HG03571 (cell line): ENCODE results near the gene UNCX.

ENCODE experiments used
- ATAC-seq: cut with Tn5 transposase; IDR thresholded peaks from one replicate; pipeline ENCODE4 v1.9.1; 2021; ENCODE audit not compliant: unreplicated experiment

Gene UNCX

GRCh38 chr7:1242606-1243289 is 10.1 kb downstream of the UNCX start:
- no peak for ATAC-seq

- ATAC-seq, result no peak
These were observed 10.8 kb downstream of the UNCX start for GRCh38 chr7:1243290-1243963.

GRCh38 chr7:1243964-1244416 is 11.3 kb downstream of the UNCX start:
- ATAC-seq, result no peak

- no peak for ATAC-seq
These were observed 12.2 kb downstream of the UNCX start for GRCh38 chr7:1244700-1245523.

GRCh38 chr7:1245524-1246050 is 12.9 kb downstream of the UNCX start:
- ATAC-seq, result no peak

GRCh38 chr7:1246160-1246870 is 13.6 kb downstream of the UNCX start:
- no peak for ATAC-seq

GRCh38 chr7:1246871-1247526 is 14.3 kb downstream of the UNCX start:
- ATAC-seq, result no peak

- no peak for ATAC-seq
These were observed 14.9 kb downstream of the UNCX start for GRCh38 chr7:1247527-1248041.

GRCh38 chr7:1248143-1248915 is 15.7 kb downstream of the UNCX start:
- ATAC-seq, result no peak

- ATAC-seq, result no peak
These were observed 16.4 kb downstream of the UNCX start for GRCh38 chr7:1248916-1249581.

- ATAC-seq, result no peak
These were observed 17.1 kb downstream of the UNCX start for GRCh38 chr7:1249731-1250130.

- ATAC-seq, result no peak
These were observed 18.2 kb downstream of the UNCX start for GRCh38 chr7:1250901-1251300.

- no peak for ATAC-seq
These were observed 19.3 kb downstream of the UNCX start for GRCh38 chr7:1251796-1252539.

GRCh38 chr7:1252540-1253090 is 19.9 kb downstream of the UNCX start:
- no peak for ATAC-seq

GRCh38 chr7:1253681-1254181 is 21.1 kb downstream of the UNCX start:
- ATAC-seq, result no peak

GRCh38 chr7:1254281-1255079 is 21.8 kb downstream of the UNCX start:
- ATAC-seq, result no peak
